Measurements from ENCODE around the gene PROC. TPM values are rescaled to one million over a fixed set of nuclear protein-coding genes. Genes with fewer than 3 reads are reported as not detected.

PROC gene
- total and polyA plus RNA-seq, 9 of the 15 experiments (the other 6 are each of a cell fraction or from before 2014, with no cell fraction given), result not detected

DNA sequence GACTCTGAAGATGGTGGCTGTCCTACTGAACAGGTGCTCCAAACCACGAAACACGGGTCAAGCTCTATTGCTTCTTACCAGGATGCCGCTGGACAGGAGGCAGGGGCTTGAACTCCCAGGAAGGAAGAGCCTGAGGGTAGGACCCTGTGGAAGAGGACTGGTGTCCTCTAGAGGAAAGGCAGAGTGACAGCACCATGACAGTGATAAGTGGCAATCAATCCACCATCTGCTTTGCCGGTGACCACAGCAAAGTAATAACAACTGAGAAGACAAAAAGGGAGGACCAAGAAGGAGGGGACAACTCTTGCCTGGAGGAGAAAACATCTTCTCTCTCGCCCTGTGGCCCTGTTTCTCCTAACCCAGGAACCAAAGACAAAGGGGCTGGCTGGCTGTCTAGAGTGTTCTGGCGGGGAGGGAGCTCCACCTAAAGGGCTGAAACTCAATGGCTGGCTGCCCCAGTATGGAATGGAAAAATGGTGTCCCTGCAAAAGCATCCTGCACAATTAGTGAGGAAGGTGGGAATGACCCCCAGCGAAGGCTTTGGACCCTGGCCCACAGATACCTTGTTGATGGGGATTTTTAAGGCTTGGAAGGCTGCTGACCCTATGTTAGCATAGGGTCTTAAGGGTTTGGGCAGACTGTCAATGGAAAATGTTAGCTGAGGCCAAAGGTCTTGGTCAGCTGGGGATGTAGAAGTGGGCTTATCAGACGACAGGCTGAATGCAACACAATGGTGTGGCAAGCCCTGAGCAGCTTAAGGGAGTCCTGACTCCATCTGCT is 35.4 kb downstream of the PROC start:
- no peak overlapping the region for H3K27ac ChIP-seq (ENCODE audit: extremely low read depth, low read depth, low read length)
- H3K9me3 ChIP-seq (replicated peaks; ENCODE audit: control insufficient read depth, insufficient read depth, low read depth, low read length), result no peaks in the 10 kb centered on the region
- ATAC-seq (peak; percentile 98), FAIRE-seq (peak; percentile 90), DNase-seq (ENCODE audit: extremely low read depth in 1 of 4, low spot score in 3 of 4) (peak; percentile 66 to 74 (median 70))
- no peak overlapping the region for H3K4me3 ChIP-seq
- H3K79me2 ChIP-seq (ENCODE audit: control insufficient read depth, insufficient read depth, low read length), result no peaks in the 10 kb centered on the region
- ChIA-PET CTCF (ENCODE audit: low intra/inter-chr PET ratio) (interaction anchor here (0.5 to 3.3 kb wide), 3 partner anchors 93 to 255 kb away, joined by 3 to 27 read pairs (median 15); no protein-coding TSS in a partner anchor), POLR2A (interaction anchor here (1.0 kb wide), 2 partner anchors 9 to 11 kb away, joined by 3 read pairs; no protein-coding TSS in a partner anchor)
- no peaks in the 10 kb centered on the region for H4K20me1 ChIP-seq (replicated peaks; ENCODE audit: control insufficient read depth, insufficient read depth, low read length)
- intact Hi-C loops (cut with micrococcal nuclease), result loop anchor here (1.0 kb wide), 3 partner anchors 98 to 256 kb away; no protein-coding TSS in a partner anchor
- 14% methylated on average over 8 of the region's 8 CpGs for WGBS (ENCODE audit: insufficient coverage, low coverage, missing lambda C conversion rate)
- H3K4me2 ChIP-seq (ENCODE audit: insufficient read depth, low read length), result peak overlapping the region; percentile 63
- H2AFZ ChIP-seq (ENCODE audit: low read depth, low read length), result no peak overlapping the region
- no TSS peak for BruUV-seq (replicated peaks)
- H3K9ac ChIP-seq (ENCODE audit: insufficient read depth in 1 of 2, low read depth in 2 of 2, low read length in 2 of 2), result no peak overlapping the region
- in situ Hi-C loops (cut with MboI), result loop anchor here (10.0 kb wide), 1 partner anchor 249 kb away; no protein-coding TSS in a partner anchor
- no peaks in the 10 kb centered on the region for H3K36me3 ChIP-seq (ENCODE audit: control insufficient read depth, insufficient read depth, low read length)
- no peaks in the 10 kb centered on the region for H3K9me1 ChIP-seq (ENCODE audit: control insufficient read depth, insufficient read depth, low read length)
- H3K27me3 ChIP-seq (ENCODE audit: control insufficient read depth in 2 of 2, insufficient read depth in 2 of 2, low read length in 2 of 2), result peaks cover 0 to 14% of the 10 kb centered on the region in 2 experiments; a peak in 2 of 5 replicates
- no peaks in the 10 kb centered on the region; a peak in 1 of 5 replicates for H3K4me1 ChIP-seq (replicated peaks in 1 of 2; ENCODE audit: control insufficient read depth in 2 of 2, insufficient read depth in 2 of 2, low read length in 2 of 2)
- TF ChIP-seq ZFP36 (IDR thresholded peaks at IDR 0.05; ENCODE audit: low read depth, low read length, partially characterized antibody) (peak; percentile 3), MEIS2 (IDR thresholded peaks at IDR 0.05; ENCODE audit: partially characterized antibody) (peak; percentile 79), MECOM (CRISPR knock-in tag; IDR thresholded peaks at IDR 0.05) (peak; percentile 57; the same call in 1 of the 2 replicates), CTBP1 (IDR thresholded peaks at IDR 0.05; ENCODE audit: borderline replicate concordance) (peak; percentile 55), CC2D1A (IDR thresholded peaks at IDR 0.05) (peak; percentile 80; the same call in 1 of the 2 replicates), BHLHE40 (IDR thresholded peaks at IDR 0.05; ENCODE audit: low read length) (peak; percentile 32; the same call in 1 of the 2 replicates), PBX2 (CRISPR knock-in tag; IDR thresholded peaks at IDR 0.05; ENCODE audit: low read depth) (0 out of 2 replicates have a peak, but pooled peaks have one; percentile 28), PBX2 (tag; conservative IDR thresholded peaks at IDR 0.05; ENCODE audit: low read depth) (peak; percentile 74), DEAF1 (CRISPR knock-in tag; IDR thresholded peaks at IDR 0.05) (0 out of 2 replicates have a peak, but pooled peaks have one; percentile 24), SOX6 (IDR thresholded peaks at IDR 0.05) (no peak), PHTF2 (CRISPR knock-in tag; IDR thresholded peaks at IDR 0.05) (no peak), RAD21 (CRISPR knock-in tag; conservative IDR thresholded peaks at IDR 0.05 in 1 of 2, IDR thresholded peaks at IDR 0.05 in 1 of 2) (peak; percentile 52 to 84), ELF1 (tag; IDR thresholded peaks at IDR 0.05) (no peak)
- TF ChIP-seq, protein P1, sequence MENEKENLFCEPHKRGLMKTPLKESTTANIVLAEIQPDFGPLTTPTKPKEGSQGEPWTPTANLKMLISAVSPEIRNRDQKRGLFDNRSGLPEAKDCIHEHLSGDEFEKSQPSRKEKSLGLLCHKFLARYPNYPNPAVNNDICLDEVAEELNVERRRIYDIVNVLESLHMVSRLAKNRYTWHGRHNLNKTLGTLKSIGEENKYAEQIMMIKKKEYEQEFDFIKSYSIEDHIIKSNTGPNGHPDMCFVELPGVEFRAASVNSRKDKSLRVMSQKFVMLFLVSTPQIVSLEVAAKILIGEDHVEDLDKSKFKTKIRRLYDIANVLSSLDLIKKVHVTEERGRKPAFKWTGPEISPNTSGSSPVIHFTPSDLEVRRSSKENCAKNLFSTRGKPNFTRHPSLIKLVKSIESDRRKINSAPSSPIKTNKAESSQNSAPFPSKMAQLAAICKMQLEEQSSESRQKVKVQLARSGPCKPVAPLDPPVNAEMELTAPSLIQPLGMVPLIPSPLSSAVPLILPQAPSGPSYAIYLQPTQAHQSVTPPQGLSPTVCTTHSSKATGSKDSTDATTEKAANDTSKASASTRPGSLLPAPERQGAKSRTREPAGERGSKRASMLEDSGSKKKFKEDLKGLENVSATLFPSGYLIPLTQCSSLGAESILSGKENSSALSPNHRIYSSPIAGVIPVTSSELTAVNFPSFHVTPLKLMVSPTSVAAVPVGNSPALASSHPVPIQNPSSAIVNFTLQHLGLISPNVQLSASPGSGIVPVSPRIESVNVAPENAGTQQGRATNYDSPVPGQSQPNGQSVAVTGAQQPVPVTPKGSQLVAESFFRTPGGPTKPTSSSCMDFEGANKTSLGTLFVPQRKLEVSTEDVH (IDR thresholded peaks at IDR 0.05; ENCODE audit: low read depth, partially characterized antibody), result no peak
